ENCODE measurements around the gene TOR1AIP1.
A peak's percentile ranks its signal among the peaks of the same experiment; 100 is the strongest.
"Not testable (repeated sequence)": the region's sequence is repeated elsewhere in the genome, so short reads cannot be mapped to it uniquely, and the experiment has no call there.

Gene TOR1AIP1, protein sequence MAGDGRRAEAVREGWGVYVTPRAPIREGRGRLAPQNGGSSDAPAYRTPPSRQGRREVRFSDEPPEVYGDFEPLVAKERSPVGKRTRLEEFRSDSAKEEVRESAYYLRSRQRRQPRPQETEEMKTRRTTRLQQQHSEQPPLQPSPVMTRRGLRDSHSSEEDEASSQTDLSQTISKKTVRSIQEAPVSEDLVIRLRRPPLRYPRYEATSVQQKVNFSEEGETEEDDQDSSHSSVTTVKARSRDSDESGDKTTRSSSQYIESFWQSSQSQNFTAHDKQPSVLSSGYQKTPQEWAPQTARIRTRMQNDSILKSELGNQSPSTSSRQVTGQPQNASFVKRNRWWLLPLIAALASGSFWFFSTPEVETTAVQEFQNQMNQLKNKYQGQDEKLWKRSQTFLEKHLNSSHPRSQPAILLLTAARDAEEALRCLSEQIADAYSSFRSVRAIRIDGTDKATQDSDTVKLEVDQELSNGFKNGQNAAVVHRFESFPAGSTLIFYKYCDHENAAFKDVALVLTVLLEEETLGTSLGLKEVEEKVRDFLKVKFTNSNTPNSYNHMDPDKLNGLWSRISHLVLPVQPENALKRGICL

DNA sequence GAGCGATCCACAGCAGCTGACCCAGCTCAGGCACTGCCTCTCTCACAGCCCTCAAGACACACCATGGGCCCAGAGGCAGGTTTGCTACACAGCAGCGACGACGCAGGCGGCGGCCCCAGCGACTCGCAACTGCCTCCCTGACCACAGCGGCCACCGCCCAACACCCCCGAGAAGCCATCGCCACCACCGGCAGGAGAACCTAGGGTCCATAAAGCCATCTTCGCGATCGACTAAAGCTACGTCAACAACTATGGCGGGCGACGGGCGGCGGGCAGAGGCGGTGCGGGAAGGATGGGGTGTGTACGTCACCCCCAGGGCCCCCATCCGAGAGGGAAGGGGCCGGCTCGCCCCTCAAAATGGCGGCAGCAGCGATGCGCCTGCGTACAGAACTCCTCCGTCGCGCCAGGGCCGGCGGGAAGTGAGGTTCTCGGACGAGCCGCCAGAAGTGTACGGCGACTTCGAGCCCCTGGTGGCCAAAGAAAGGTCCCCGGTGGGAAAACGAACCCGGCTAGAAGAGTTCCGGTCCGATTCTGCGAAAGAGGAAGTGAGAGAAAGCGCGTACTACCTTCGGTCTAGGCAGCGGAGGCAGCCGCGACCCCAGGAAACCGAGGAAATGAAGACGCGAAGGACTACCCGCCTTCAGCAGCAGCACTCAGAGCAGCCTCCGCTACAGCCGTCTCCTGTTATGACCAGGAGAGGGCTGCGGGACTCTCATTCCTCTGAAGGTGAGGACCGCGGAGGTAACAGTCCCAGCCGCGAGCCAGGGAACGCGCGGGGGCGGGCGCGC lies at the start of gene TOR1AIP1:
Gene TOR1AIP1, plus strand, starts transcription at position 33 of the 787 bp plus-strand sequence. Its CDS starts 218 bp downstream, at position 251.
- DNase-seq (peak; percentile 96), ATAC-seq (peak; percentile 86)

GRCh38 chr1:179836686-179837445 lies 45.2 kb upstream of the TOR1AIP1 start:
- DNase-seq, ATAC-seq: not testable (repeated sequence)

- DNase-seq (no peak), ATAC-seq (no peak)
Measured at GRCh38 chr1:179840107-179840506, 42.0 kb upstream of the TOR1AIP1 start.

DNA sequence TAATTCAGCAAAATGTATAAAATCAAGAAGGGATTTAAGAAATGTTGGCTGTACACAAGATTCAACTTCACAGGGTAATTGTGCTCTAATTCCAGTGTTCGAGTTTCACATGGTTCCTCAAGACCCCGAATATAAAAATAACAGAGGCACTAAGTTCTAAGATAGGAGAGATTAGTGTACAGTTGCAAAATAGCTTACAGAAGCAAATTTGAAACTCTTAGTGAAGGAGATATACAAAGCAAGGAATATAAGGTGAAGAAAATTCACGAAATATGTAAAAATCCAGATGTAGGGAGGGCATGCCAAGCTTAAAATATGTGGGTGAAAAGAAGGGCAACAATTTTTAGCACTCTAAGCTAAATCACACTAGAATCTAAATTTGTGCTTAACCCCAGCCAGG lies 33.9 kb upstream of the TOR1AIP1 start:
- ATAC-seq (no peak), DNase-seq (no peak)

- DNase-seq (no peak), ATAC-seq (no peak)
Measured at GRCh38 chr1:179853102-179853501, 29.0 kb upstream of the TOR1AIP1 start.

DNA sequence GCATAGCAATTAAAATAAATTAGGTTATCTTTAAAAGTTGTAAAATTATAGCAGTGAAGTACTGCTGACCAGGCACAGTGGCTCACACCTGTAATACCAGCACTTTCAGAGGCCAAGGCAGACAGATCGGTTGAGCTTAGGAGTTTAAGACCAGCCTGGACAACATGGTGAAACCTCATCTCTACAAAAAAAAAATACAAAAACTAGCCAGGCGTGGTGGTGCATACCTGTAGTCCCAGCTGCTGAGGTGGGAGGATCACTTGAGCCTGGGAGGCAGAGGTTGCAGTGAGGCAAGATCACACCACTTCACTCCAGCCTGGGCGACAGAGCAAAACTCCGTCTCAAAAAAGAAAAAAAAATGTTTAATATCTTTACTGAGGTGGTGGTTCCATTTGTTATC lies 26.3 kb upstream of the TOR1AIP1 start:
- not testable (repeated sequence) for ATAC-seq, DNase-seq

- ATAC-seq, result no peak
Measured at GRCh38 chr1:179856296-179856695, 25.8 kb upstream of the TOR1AIP1 start.

DNA sequence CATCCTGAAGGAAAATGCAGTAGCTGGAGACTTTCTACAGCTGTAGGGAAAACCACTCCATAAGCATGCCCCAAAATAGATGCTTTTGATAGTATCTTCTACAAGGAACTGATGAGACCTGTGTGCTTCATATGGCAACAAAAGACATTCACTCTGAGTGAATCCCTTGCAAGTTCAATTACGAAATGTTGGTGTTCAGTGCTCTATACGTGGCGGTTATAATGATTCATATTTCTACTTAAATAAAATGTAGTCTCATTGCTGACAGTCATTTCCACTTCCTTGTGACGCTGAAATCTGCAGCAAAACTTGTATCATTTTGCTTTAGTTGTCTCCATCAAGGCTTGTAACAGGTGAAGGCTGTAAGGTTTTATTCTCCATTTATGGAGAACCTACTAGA lies 25.1 kb upstream of the TOR1AIP1 start:
- no peak for DNase-seq
- ATAC-seq, result no peak

More at GRCh38 chr1:179856296-179856695, 25.8 kb upstream of the TOR1AIP1 start:
- DNase-seq, result no peak

GRCh38 chr1:179860652-179861051 lies 21.4 kb upstream of the TOR1AIP1 start:
- no peak for ATAC-seq

GRCh38 chr1:179865377-179865776 lies 16.7 kb upstream of the TOR1AIP1 start:
- no peak for DNase-seq

More at GRCh38 chr1:179860652-179861051, 21.4 kb upstream of the TOR1AIP1 start:
- DNase-seq, result no peak

DNA sequence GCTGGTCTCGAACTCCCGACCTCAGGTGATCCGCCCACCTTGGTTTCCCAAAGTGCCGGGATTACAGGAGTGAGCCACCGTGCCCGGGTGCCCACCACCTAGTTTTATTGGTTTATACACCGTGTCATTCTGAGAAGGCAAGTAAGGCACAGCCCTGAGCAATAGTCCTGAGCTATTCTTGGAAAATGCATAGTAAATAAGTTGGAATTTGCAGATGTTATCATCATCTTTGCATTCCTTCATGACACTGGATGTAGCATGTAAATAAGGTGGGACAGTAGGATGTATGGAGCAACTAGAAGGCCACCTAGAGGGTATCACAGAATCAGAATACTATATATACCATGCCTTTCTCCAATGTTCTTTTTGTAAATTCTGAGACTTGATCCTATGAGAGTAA lies 15.5 kb upstream of the TOR1AIP1 start:
- DNase-seq (no peak), ATAC-seq (no peak)

More at GRCh38 chr1:179865377-179865776, 16.7 kb upstream of the TOR1AIP1 start:
- ATAC-seq, result no peak

GRCh38 chr1:179867493-179868330 lies 14.4 kb upstream of the TOR1AIP1 start:
- peak; percentile 71 for ATAC-seq
- peak; percentile 51 for DNase-seq

DNA sequence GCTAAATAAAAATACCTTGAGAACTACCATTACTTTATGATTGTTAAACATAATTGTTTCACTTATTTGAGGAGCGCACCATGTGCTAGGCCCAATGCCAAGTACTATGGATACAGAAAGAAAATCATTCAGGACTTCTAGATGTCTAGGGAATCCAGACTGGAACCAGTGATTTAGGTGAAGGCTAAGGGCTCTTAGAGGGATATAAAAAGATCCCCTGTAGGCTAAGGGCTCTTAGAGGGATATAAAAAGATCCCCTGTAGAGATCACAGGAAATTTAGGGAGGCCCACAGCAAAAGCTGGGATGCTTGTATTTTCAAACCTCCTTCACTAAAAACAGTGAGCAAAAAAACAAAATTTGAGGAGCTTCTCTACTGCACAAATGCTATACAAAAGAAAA lies 11.2 kb upstream of the TOR1AIP1 start:
- ATAC-seq (no peak), DNase-seq (no peak)

DNA sequence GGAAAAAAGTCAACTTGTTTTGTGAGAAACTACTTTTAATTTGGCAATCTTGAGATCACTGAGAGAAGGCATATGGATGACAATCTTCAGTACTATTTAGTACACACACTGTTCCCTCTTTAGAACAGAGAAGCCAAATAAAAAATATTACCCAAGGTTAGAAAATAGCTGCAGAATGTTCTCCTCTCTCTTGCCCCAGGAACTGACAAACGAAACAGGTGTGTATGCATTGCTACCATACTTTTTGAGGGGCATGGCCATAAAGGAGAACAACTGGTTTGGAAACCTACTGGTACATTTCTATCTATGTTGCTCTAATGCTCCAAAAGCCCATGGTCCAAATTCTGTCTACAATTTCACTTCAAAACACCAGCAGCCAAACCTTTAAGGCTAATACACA lies 10.1 kb upstream of the TOR1AIP1 start:
- DNase-seq (no peak), ATAC-seq (no peak)

DNA sequence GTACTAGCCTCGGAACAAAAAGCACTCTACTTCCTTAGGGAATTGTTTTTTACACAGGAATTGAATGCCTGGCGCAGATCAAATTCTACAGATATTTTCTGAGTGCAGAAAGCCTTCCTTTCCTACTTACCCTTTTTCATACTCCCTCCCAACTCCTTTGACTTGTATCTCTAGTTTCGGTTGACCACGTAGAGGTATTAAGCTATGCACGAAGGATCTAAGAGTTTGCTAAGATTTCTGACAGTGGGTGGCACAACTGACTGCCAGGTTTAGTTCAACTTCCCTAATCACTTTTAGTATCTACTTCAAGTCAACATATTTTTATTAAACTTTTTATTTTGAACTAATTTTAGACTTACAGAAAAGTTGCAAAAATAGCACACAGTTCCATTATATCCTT lies 9.5 kb upstream of the TOR1AIP1 start:
- no peak for ATAC-seq
- DNase-seq, result no peak

- DNase-seq (no peak), ATAC-seq (no peak)
Measured at GRCh38 chr1:179873438-179873851, 8.6 kb upstream of the TOR1AIP1 start.

- no peak for ATAC-seq
- no peak for DNase-seq
Measured at GRCh38 chr1:179875596-179876299, 6.3 kb upstream of the TOR1AIP1 start.

DNA sequence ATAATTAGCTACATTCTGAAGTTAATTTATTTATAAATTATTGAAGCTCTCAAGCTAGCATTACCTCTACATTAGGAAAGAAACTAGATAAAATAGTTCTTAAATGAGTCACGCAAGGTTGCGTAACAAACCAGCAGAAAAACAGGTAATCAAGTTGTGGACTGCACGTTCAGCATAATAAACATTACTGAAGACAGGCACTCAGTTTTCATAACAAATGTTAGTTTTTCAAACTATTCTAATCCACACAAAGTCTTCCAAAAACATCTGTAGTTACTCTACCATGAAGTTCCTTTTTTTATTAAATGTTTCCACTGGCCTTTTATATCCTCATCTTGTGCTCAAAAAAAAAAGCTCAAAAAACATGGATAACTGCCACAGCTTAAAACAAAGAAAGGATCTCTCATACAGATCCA lies 5.8 kb upstream of the TOR1AIP1 start:
- DNase-seq (no peak), ATAC-seq (no peak)

DNA sequence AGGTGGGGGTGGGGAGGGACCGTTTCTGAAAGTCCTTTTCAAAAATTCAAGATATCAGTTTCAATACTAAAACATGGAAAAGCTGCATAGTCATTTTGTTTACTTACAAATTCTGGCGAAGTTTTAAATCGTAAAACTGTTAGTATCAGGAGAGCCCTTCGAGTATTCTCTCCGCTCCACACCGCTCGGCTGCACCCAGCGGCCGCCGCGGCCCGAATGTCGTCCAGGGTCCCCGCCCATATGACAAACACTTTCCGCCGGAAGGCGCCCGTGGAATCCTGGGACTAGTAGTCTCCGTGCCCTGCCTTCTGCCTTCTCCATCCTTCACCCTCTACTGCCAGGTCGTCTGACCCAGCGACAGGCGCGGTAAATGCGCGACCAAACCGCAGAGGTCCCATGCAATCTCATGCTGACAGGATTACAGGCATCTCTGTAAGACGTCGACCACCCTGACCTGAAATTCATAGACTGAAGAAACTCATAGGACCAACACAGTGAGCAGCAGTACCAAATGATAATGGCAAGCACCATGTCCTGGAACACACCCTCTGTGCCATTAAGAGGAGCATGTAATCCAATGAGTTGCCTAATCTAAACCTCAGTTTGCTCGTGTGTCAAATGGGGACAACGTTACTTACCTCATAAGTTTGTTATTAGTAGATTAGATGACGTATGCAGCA lies 4.4 kb upstream of the TOR1AIP1 start, which contains the start of gene TOR1AIP2:
Gene TOR1AIP2, minus strand, starts transcription at position 218 of the 680 bp plus-strand sequence. CDS start 25,138 bp downstream, outside the sequence.
- DNase-seq (peak; percentile 92), ATAC-seq (peak; percentile 79)

DNA sequence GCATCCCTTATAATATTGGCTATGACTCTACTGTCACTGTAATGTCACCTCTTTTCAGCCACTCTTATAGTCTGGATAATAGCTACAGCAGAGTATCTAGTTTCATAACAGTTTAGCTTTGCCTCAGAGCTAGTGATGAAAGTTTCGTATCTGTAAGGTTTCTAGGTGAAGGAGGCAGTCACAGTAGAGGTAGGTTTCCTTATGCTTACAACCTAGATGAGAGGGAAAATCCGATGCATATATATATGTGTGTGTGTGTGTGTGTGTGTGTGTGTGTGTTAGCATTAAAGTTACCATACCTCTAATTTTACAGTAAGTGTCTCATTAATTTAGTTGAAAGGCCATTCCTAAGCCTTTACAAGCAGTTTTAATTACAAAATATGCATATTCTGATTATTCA lies 2.3 kb upstream of the TOR1AIP1 start:
- DNase-seq, result no peak
- no peak for ATAC-seq
